Neural progenitor cell (in vitro differentiated cells): ENCODE data around the gene RAB11FIP5.

ENCODE experiments used
- CTCF ChIP-seq: fragments of 200-600 bp; sonication (generic); IDR thresholded peaks from 2 replicates; pipeline ENCODE4 v1.5.1; 2017; ENCODE audit warnings: antibody characterized with exemption, mild to moderate bottlenecking
- EZH2phosphoT487 ChIP-seq: fragments of 200-600 bp; sonication (generic); IDR thresholded peaks from 2 replicates; pipeline ENCODE4 v1.6.1; 2017; ENCODE audit warnings: antibody characterized with exemption

GRCh38 chr2:73082523-73083410 is 30.0 kb downstream of the RAB11FIP5 start:
- no peak for TF ChIP-seq CTCF
- no peak for TF ChIP-seq EZH2phosphoT487
